HEK293 (cell line): Measurements from ENCODE around the gene GUCA1A.

Source experiments
- ZBTB10 ChIP-seq: fragments of 450-650 bp; formaldehyde crosslinking; IDR thresholded peaks from 2 replicates; pipeline ENCODE4 v1.5.1; 2016; ENCODE audit warnings: missing biosample characterization, missing genetic modification characterization
- ZBTB7A ChIP-seq: fragments of 450-650 bp; formaldehyde crosslinking; IDR thresholded peaks from 2 replicates; pipeline ENCODE4 v1.5.1; 2016; ENCODE audit warnings: low read depth, missing biosample characterization, missing genetic modification characterization

- TF ChIP-seq ZBTB7A (tag by site-specific recombination) (no peak), ZBTB10 (no peak)
These were observed 47.6 kb downstream of the GUCA1A start for GRCh38 chr6:42220807-42221206.
